ENCODE data around the gene RGPD4.

The RGPD4 gene

GRCh38 chr2:107931412-107931811 is 104.7 kb downstream of the RGPD4 start:
- TF ChIP-seq REST (IDR thresholded peaks at IDR 0.05; ENCODE audit: insufficient read depth in 1 of 2, low read depth in 2 of 2, low read length in 2 of 2) (no peak), POLR2AphosphoS5 (IDR thresholded peaks at IDR 0.05; ENCODE audit: low read depth, low read length) (no peak), TAF1 (IDR thresholded peaks at IDR 0.05; ENCODE audit: borderline replicate concordance, insufficient read depth, low read length) (no peak), SIN3A (IDR thresholded peaks at IDR 0.05; ENCODE audit: borderline replicate concordance, insufficient read depth, low read length) (no peak), FOXP2 (optimal IDR thresholded peaks at IDR 0.05; ENCODE audit: borderline replicate concordance, extremely low read depth, extremely low read length, insufficient read depth) (no peak)

GRCh38 chr2:107932488-107932887 is 105.8 kb downstream of the RGPD4 start:
- no peak for TF ChIP-seq POLR2AphosphoS5 (IDR thresholded peaks at IDR 0.05; ENCODE audit: low read depth, low read length)
- TF ChIP-seq TAF1 (IDR thresholded peaks at IDR 0.05; ENCODE audit: borderline replicate concordance, insufficient read depth, low read length): no peak
- TF ChIP-seq REST (IDR thresholded peaks at IDR 0.05; ENCODE audit: insufficient read depth in 1 of 2, low read depth in 2 of 2, low read length in 2 of 2): no peak
- no peak for TF ChIP-seq SIN3A (IDR thresholded peaks at IDR 0.05; ENCODE audit: borderline replicate concordance, insufficient read depth, low read length)
- TF ChIP-seq FOXP2 (optimal IDR thresholded peaks at IDR 0.05; ENCODE audit: borderline replicate concordance, extremely low read depth, extremely low read length, insufficient read depth): no peak

GRCh38 chr2:107932979-107933378 is 106.3 kb downstream of the RGPD4 start:
- TF ChIP-seq REST (IDR thresholded peaks at IDR 0.05; ENCODE audit: insufficient read depth in 1 of 2, low read depth in 2 of 2, low read length in 2 of 2): no peak
- no peak for TF ChIP-seq FOXP2 (optimal IDR thresholded peaks at IDR 0.05; ENCODE audit: borderline replicate concordance, extremely low read depth, extremely low read length, insufficient read depth)
- no peak for TF ChIP-seq SIN3A (IDR thresholded peaks at IDR 0.05; ENCODE audit: borderline replicate concordance, insufficient read depth, low read length)
- TF ChIP-seq POLR2AphosphoS5 (IDR thresholded peaks at IDR 0.05; ENCODE audit: low read depth, low read length): no peak
- no peak for TF ChIP-seq TAF1 (IDR thresholded peaks at IDR 0.05; ENCODE audit: borderline replicate concordance, insufficient read depth, low read length)

GRCh38 chr2:107936433-107937359 is 110.0 kb downstream of the RGPD4 start:
- TF ChIP-seq SIN3A (IDR thresholded peaks at IDR 0.05; ENCODE audit: borderline replicate concordance, insufficient read depth, low read length) (no peak), REST (IDR thresholded peaks at IDR 0.05; ENCODE audit: insufficient read depth in 1 of 2, low read depth in 2 of 2, low read length in 2 of 2) (no peak), POLR2AphosphoS5 (IDR thresholded peaks at IDR 0.05; ENCODE audit: low read depth, low read length) (no peak), FOXP2 (optimal IDR thresholded peaks at IDR 0.05; ENCODE audit: borderline replicate concordance, extremely low read depth, extremely low read length, insufficient read depth) (no peak), TAF1 (IDR thresholded peaks at IDR 0.05; ENCODE audit: borderline replicate concordance, insufficient read depth, low read length) (no peak)
